GM19240 (cell line): ENCODE results near the gene BLOC1S4.

Source experiments
- DNase-seq: peaks from one replicate; pipeline ENCODE4 v3.0.0; 2011; ENCODE audit warnings: low spot score; ENCODE audit not compliant: insufficient read length

BLOC1S4 gene

DNA sequence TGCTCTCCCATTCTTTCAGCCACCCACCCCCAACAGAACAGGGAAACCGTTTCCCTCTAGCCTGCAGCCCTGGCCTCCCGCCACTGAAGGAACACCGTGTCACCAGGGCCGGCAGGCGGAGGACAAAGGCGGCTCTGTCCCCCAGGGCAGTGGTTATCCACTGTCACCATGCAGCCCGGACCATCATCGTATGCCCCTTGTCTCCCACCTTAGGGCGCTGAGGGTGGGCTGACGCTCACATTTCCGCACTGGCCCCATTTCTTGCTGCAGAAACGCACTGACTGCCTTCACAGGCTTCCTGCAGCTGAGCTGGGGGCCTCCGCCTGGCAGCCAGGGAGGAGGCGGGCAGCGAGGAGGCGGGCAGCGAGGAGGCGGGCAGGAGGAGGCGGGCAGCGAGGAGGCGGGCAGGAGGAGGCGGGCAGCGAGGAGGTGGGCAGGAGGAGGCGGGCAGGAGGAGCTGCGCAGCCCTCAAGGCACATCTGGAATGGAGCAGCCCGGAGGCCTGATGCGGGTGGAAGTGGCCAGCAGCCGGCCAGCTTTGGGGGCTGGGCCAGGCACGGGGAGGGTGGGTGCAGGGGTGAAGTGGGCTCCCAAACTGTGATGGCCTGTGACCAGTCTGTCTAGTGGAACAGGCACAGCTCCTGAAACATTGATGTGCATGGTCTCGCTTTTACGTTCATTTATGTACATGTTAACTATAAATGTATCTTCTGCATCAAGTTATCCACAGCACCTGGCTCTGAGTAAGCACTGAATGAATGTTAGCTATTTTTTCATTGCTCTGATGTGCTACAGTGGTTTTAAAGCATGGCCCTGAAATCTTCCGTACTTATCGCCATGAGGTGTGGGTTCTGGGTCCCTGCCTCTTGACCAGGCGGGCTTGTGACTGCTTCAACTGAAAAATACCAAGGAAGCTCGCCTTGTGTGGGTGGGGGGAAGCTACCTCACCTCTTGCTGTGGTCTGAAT is 46.0 kb downstream of the BLOC1S4 start:
- DNase-seq = no peak

DNA sequence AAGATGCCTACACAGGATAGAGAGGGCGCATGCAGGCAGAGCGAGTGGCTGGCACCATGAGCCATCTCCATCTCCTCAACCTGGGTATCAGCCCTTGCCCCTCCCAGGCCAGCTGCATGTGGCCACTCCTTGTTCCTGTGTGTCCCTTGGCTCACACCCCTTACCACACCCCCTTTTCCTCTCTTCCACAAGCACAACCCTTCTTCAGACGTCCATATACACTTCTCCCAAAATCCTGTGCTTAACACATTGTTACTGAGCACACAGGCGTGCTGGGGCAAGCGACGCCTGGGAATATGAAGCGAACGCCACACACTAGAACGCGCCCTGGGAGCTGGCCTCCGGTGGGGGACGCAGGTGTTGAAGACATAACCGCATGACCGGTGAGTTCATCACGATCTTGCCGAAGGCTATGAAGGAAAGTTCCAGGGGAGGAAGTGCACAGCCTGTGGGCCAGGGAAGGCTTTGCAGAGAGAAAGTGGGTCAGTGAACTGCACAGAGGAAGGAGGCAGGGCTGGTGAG is 47.4 kb downstream of the BLOC1S4 start:
- no peak for DNase-seq

DNA sequence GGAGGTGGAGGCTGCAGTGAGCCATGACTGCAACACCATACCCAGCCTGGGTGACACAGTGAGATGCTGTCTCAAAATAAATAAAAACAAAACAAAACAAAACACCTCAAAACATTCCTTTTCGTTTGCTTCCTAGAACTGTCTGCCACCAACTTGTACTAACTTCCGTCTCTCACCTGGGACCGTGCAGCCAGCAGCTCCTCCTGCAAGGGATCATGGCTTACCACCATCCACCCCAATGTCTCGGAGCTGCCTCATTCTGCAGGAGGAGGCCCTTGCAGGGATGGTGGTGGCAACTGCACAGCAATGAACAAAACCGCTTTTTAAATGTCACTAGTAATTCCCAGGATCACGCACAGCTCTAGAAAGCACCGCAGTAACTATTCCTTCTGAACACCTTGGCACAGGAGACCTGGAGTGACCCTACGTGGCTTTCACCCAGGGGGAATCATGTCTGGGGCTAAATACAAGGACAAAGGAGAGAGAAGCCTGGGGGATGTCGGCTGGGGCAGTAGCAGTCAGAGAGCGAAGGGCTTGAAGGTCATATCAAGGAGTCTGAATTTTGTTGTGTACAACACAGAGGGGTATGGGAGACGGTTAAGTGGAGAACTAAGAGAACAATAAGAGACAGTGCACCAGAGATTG is 49.1 kb downstream of the BLOC1S4 start:
- DNase-seq = no peak

DNA sequence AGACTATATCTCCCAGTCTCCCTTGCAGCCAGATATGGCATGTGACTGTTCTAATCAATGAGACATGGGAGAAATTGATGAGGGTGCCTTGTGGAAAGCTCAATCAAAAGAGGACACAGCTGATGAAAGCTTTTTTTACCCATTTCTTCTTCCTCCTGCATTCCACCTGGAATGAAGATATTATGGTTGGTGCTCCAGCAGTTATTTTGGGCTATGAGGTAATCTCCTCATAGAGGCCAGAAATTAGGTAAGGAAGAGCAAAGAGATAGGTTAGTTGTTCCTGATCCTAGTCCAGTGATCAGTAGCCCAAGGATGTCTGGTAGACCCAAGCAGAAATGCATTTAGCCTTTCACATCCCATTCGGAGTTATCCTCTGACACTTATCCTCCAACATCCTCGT is 49.7 kb downstream of the BLOC1S4 start:
- DNase-seq = no peak
